NT2/D1 (cell line): ENCODE data around the gene ANKRD34C.

ENCODE experiments used
- DNase-seq: peaks from one replicate; pipeline ENCODE4 v3.0.0-alpha.2; 2011; ENCODE audit warnings: low read depth, low spot score
- H3K27me3 ChIP-seq: 2 replicates; pipeline ENCODE4 v1.6.0; 2011; ENCODE audit warnings: mild to moderate bottlenecking; ENCODE audit not compliant: insufficient read length, insufficient read depth
- H3K36me3 ChIP-seq: 2 replicates; pipeline ENCODE4 v1.6.1; 2011; ENCODE audit warnings: mild to moderate bottlenecking, low read length, mixed read lengths; ENCODE audit not compliant: insufficient read depth, insufficient read length
- H3K4me1 ChIP-seq: 2 replicates; pipeline ENCODE4 v1.5.1; 2011; ENCODE audit not compliant: insufficient read depth, insufficient read length
- H3K4me3 ChIP-seq: 2 replicates; pipeline ENCODE4 v1.5.1; 2011; ENCODE audit warnings: low read depth; ENCODE audit not compliant: insufficient read length
- H3K9ac ChIP-seq: 2 replicates; pipeline ENCODE4 v1.6.0; 2011; ENCODE audit warnings: low read depth; ENCODE audit not compliant: insufficient read length
- H3K9me3 ChIP-seq: 2 replicates; pipeline ENCODE4 v1.5.1; 2011; ENCODE audit warnings: mild to moderate bottlenecking, low read length; ENCODE audit not compliant: insufficient read depth
- SUZ12 ChIP-seq: IDR thresholded peaks from 2 replicates; pipeline ENCODE4 v1.6.1; 2011; ENCODE audit not compliant: insufficient read length, insufficient read depth; ENCODE audit errors: extremely low read depth
- YY1 ChIP-seq: IDR thresholded peaks from 2 replicates; pipeline ENCODE4 v1.6.1; 2011; ENCODE audit not compliant: insufficient read length, insufficient read depth
- ZNF274 ChIP-seq: IDR thresholded peaks from 2 replicates; pipeline ENCODE4 v1.6.1; 2011; ENCODE audit warnings: mild to moderate bottlenecking, low read depth, low read length

The ANKRD34C gene

DNA sequence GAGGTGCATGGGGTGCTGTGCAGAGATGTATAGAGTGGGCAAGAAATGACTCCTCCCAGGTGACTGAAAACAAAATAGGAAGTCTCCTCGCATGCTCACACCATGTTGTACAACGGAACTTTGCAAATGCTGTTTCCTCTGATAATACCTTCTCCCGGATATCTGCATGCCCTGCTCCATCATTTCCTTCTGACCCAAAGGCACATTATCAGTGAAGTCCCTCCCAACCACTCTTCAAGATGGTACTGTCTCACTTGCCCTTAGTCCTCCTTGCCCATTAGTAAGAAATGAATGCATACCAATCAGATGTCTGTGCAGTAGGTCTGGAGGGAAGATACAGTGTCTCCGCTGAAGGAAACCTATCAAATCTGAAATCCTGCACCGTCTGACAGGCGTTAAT is 40.4 kb downstream of the ANKRD34C start:
- H3K27me3 ChIP-seq = no peaks in the 10 kb centered on the region
- peaks cover 84% of the 10 kb centered on the region for H3K36me3 ChIP-seq
- no peak overlapping the region for H3K4me3 ChIP-seq
- no peak overlapping the region for H3K9ac ChIP-seq
- no peaks in the 10 kb centered on the region for H3K4me1 ChIP-seq
- H3K9me3 ChIP-seq = peaks cover 13% of the 10 kb centered on the region; the same call in 1 of the 2 replicates
- DNase-seq = no peak
- no peak for TF ChIP-seq YY1
- no peak for TF ChIP-seq ZNF274
- TF ChIP-seq SUZ12 = no peak

GRCh38 chr15:79329171-79329611 is 46.7 kb downstream of the ANKRD34C start:
- no peak overlapping the region for H3K9ac ChIP-seq
- no peak for TF ChIP-seq SUZ12
- TF ChIP-seq YY1 = no peak
- TF ChIP-seq ZNF274 = no peak
- H3K27me3 ChIP-seq = no peaks in the 10 kb centered on the region
- peaks cover 28% of the 10 kb centered on the region for H3K36me3 ChIP-seq
- peaks cover 8% of the 10 kb centered on the region for H3K4me1 ChIP-seq
- DNase-seq = no peak
- H3K9me3 ChIP-seq = no peaks in the 10 kb centered on the region
- H3K4me3 ChIP-seq = no peak overlapping the region
